ENCODE measurements around the gene NACA2. TPM values are rescaled to one million over a fixed set of nuclear protein-coding genes. Genes with fewer than 3 reads are reported as not detected.

NACA2 gene
- total and polyA plus RNA-seq, 2 of the 13 experiments (the other 11 are each of a cell fraction or from before 2014, with no cell fraction given), result 0.21 TPM; not detected in 1

- TF ChIP-seq ZNF18 (CRISPR knock-in tag; IDR thresholded peaks at IDR 0.05; ENCODE audit: insufficient replicate concordance), result no peak
These were observed 3.0 kb downstream of the NACA2 start (continued) for GRCh38 chr17:61587807-61588660.

GRCh38 chr17:61587242-61587641 is 3.8 kb downstream of the NACA2 start:
- Histone ChIP-seq H3K9me3 (ENCODE audit: low read length) (no peaks in the 10 kb centered on the region), H3K9ac (ENCODE audit: insufficient read depth, low read depth, low read length) (no peak overlapping the region), H3K27ac (ENCODE audit: extremely low read length, insufficient read depth, low read length) (no peak overlapping the region), H3K36me3 (replicated peaks in 1 of 2; ENCODE audit: control insufficient read depth in 1 of 2, insufficient read depth in 2 of 2, low read length in 2 of 2) (no peaks in the 10 kb centered on the region), H3K4me2 (ENCODE audit: low read depth, low read length) (no peak overlapping the region), H3K79me2 (ENCODE audit: insufficient read depth, low read length) (no peaks in the 10 kb centered on the region), H3K4me3 (replicated peaks in 1 of 3; ENCODE audit: insufficient read depth in 1 of 3, low read depth in 2 of 3, low read length in 3 of 3) (no peak overlapping the region), H3K4me1 (ENCODE audit: insufficient read depth, low read length) (peaks cover 24% of the 10 kb centered on the region), H4K20me1 (ENCODE audit: insufficient read depth, low read length) (no peaks in the 10 kb centered on the region), H3K27me3 (ENCODE audit: control insufficient read depth in 1 of 2, insufficient read depth in 2 of 2, low read length in 2 of 2) (peaks cover 0 to under 1% of the 10 kb centered on the region in 2 experiments; a peak in 1 of 5 replicates), H2AFZ (ENCODE audit: low read length) (no peak overlapping the region)
- WGBS (ENCODE audit: low lambda C conversion rate), result 3% methylated on average over 1 of the region's 1 CpG
- FAIRE-seq, result no peak
- intact Hi-C loops (cut with micrococcal nuclease; ENCODE audit: unreplicated experiment), result loop anchor here (10.0 kb wide), 1 partner anchor 612 kb away; no protein-coding TSS in a partner anchor
- ATAC-seq, result no peak
- no peak for DNase-seq (ENCODE audit: low spot score)
- ChIA-PET POLR2A (no interaction called here), CTCF (ENCODE audit: low intra/inter-chr PET ratio, low total read pairs) (no interaction called here)
- in situ Hi-C loops (cut with HindIII; ENCODE audit: extremely low pct_ligation_motif_present, low pct_unique_long_range_greater_than_20kb), result no loop called here
- no TSS peak for BruUV-seq (replicated peaks)
- TF ChIP-seq SIN3B (IDR thresholded peaks at IDR 0.05; ENCODE audit: low read length) (no peak), ZNF773 (CRISPR knock-in tag; IDR thresholded peaks at IDR 0.05; ENCODE audit: borderline replicate concordance) (no peak), ZNF430 (CRISPR knock-in tag; IDR thresholded peaks at IDR 0.05) (no peak), GMEB2 (CRISPR knock-in tag; IDR thresholded peaks at IDR 0.05; ENCODE audit: low read depth) (no peak), ARID2 (CRISPR knock-in tag; IDR thresholded peaks at IDR 0.05; ENCODE audit: borderline replicate concordance) (no peak), KLF11 (CRISPR knock-in tag; IDR thresholded peaks at IDR 0.05) (no peak), IKZF4 (CRISPR knock-in tag; IDR thresholded peaks at IDR 0.05; ENCODE audit: borderline replicate concordance, low read depth, not compliant biosample characterization) (no peak), TFDP2 (CRISPR knock-in tag; IDR thresholded peaks at IDR 0.05) (no peak), ZNF142 (CRISPR knock-in tag; IDR thresholded peaks at IDR 0.05) (no peak), TGIF2 (CRISPR knock-in tag; IDR thresholded peaks at IDR 0.05) (no peak)

Data from HepG2 (cell line).